Measurements from ENCODE around the gene MAP2K4.
A peak's percentile ranks its signal among the peaks of the same experiment; 100 is the strongest.
"Not testable (repeated sequence)": the region's sequence is repeated elsewhere in the genome, so short reads cannot be mapped to it uniquely, and the experiment has no call there.

The MAP2K4 gene

GRCh38 chr17:12020642-12021622 is at the start of gene MAP2K4:
MAP2K4 (plus strand) TSS chr17:12020877; CDS start chr17:12020887, 10 bp downstream.
- Histone ChIP-seq H3K4me3 (ENCODE audit: low read depth in 1 of 2, low read length in 2 of 2) (peak within 1 kb of the TSS; percentile 69 to 73), H3K27me3 (ENCODE audit: control insufficient read depth in 1 of 2, insufficient read depth in 2 of 2, low read length in 2 of 2) (no peaks in the 10 kb centered on the region), H3K9me3 (ENCODE audit: control insufficient read depth in 1 of 2, low read length in 2 of 2) (no peaks in the 10 kb centered on the region), H3K4me1 (ENCODE audit: control insufficient read depth in 1 of 2, insufficient read depth in 2 of 2, low read length in 2 of 2) (peaks cover 16 to 30% of the 10 kb centered on the region in 2 donors), H3K36me3 (ENCODE audit: control insufficient read depth in 1 of 2, insufficient read depth in 2 of 2, low read length in 2 of 2) (no peaks in the 10 kb centered on the region), H3K27ac (ENCODE audit: low read depth, low read length) (peak within 1 kb of the TSS; percentile 82), H3K9ac (ENCODE audit: low read depth in 1 of 2, low read length in 2 of 2) (peak within 1 kb of the TSS; percentile 49 to 65)

GRCh38 chr17:11972741-11973140 is 47.9 kb upstream of the MAP2K4 start:
- H3K27ac ChIP-seq (ENCODE audit: low read depth, low read length): not testable (repeated sequence)

GRCh38 chr17:11979795-11980194 is 40.9 kb upstream of the MAP2K4 start:
- no peak overlapping the region for H3K9ac ChIP-seq (ENCODE audit: low read depth in 1 of 2, low read length in 2 of 2)
- H3K27me3 ChIP-seq (ENCODE audit: control insufficient read depth in 1 of 2, insufficient read depth in 2 of 2, low read length in 2 of 2): no peaks in the 10 kb centered on the region
- H3K36me3 ChIP-seq (ENCODE audit: control insufficient read depth in 1 of 2, insufficient read depth in 2 of 2, low read length in 2 of 2): peaks cover 17 to 41% of the 10 kb centered on the region in 2 donors
- no peak overlapping the region for H3K27ac ChIP-seq (ENCODE audit: low read depth, low read length)
- no peak overlapping the region for H3K4me3 ChIP-seq (ENCODE audit: low read depth in 1 of 2, low read length in 2 of 2)
- H3K4me1 ChIP-seq (ENCODE audit: control insufficient read depth in 1 of 2, insufficient read depth in 2 of 2, low read length in 2 of 2): no peaks in the 10 kb centered on the region
- H3K9me3 ChIP-seq (ENCODE audit: control insufficient read depth in 1 of 2, low read length in 2 of 2): no peaks in the 10 kb centered on the region

More at GRCh38 chr17:11972741-11973140, 47.9 kb upstream of the MAP2K4 start:
- not testable (repeated sequence) for H3K9me3 ChIP-seq (ENCODE audit: control insufficient read depth in 1 of 2, low read length in 2 of 2); H3K4me1 ChIP-seq (ENCODE audit: control insufficient read depth in 1 of 2, insufficient read depth in 2 of 2, low read length in 2 of 2); H3K27me3 ChIP-seq (ENCODE audit: control insufficient read depth in 1 of 2, insufficient read depth in 2 of 2, low read length in 2 of 2); H3K9ac ChIP-seq (ENCODE audit: low read depth in 1 of 2, low read length in 2 of 2); H3K4me3 ChIP-seq (ENCODE audit: low read depth in 1 of 2, low read length in 2 of 2)
- peaks cover 0 to 10% of the 10 kb centered on the region in 2 donors for H3K36me3 ChIP-seq (ENCODE audit: control insufficient read depth in 1 of 2, insufficient read depth in 2 of 2, low read length in 2 of 2)

GRCh38 chr17:11980813-11981212 is 39.9 kb upstream of the MAP2K4 start:
- H3K36me3 ChIP-seq (ENCODE audit: control insufficient read depth in 1 of 2, insufficient read depth in 2 of 2, low read length in 2 of 2): peaks cover 17 to 41% of the 10 kb centered on the region in 2 donors
- H3K27me3 ChIP-seq (ENCODE audit: control insufficient read depth in 1 of 2, insufficient read depth in 2 of 2, low read length in 2 of 2): no peaks in the 10 kb centered on the region

GRCh38 chr17:11981862-11982261 is 38.8 kb upstream of the MAP2K4 start:
- H3K9me3 ChIP-seq (ENCODE audit: control insufficient read depth in 1 of 2, low read length in 2 of 2): no peaks in the 10 kb centered on the region
- H3K9ac ChIP-seq (ENCODE audit: low read depth in 1 of 2, low read length in 2 of 2): no peak overlapping the region
- H3K27me3 ChIP-seq (ENCODE audit: control insufficient read depth in 1 of 2, insufficient read depth in 2 of 2, low read length in 2 of 2): no peaks in the 10 kb centered on the region
- no peaks in the 10 kb centered on the region for H3K4me1 ChIP-seq (ENCODE audit: control insufficient read depth in 1 of 2, insufficient read depth in 2 of 2, low read length in 2 of 2)
- peaks cover 17 to 39% of the 10 kb centered on the region in 2 donors for H3K36me3 ChIP-seq (ENCODE audit: control insufficient read depth in 1 of 2, insufficient read depth in 2 of 2, low read length in 2 of 2)
- no peak overlapping the region for H3K27ac ChIP-seq (ENCODE audit: low read depth, low read length)
- H3K4me3 ChIP-seq (ENCODE audit: low read depth in 1 of 2, low read length in 2 of 2): no peak overlapping the region

More at GRCh38 chr17:11980813-11981212, 39.9 kb upstream of the MAP2K4 start:
- H3K9me3 ChIP-seq (ENCODE audit: control insufficient read depth in 1 of 2, low read length in 2 of 2): no peaks in the 10 kb centered on the region
- H3K4me3 ChIP-seq (ENCODE audit: low read depth in 1 of 2, low read length in 2 of 2): no peak overlapping the region
- no peaks in the 10 kb centered on the region for H3K4me1 ChIP-seq (ENCODE audit: control insufficient read depth in 1 of 2, insufficient read depth in 2 of 2, low read length in 2 of 2)
- H3K27ac ChIP-seq (ENCODE audit: low read depth, low read length): no peak overlapping the region
- no peak overlapping the region for H3K9ac ChIP-seq (ENCODE audit: low read depth in 1 of 2, low read length in 2 of 2)

GRCh38 chr17:11986179-11986941 is 34.3 kb upstream of the MAP2K4 start:
- H3K9ac ChIP-seq (ENCODE audit: low read depth in 1 of 2, low read length in 2 of 2): no peak overlapping the region

GRCh38 chr17:11986942-11987329 is 33.7 kb upstream of the MAP2K4 start:
- peaks cover 11 to 32% of the 10 kb centered on the region in 2 donors for H3K36me3 ChIP-seq (ENCODE audit: control insufficient read depth in 1 of 2, insufficient read depth in 2 of 2, low read length in 2 of 2)
- H3K4me1 ChIP-seq (ENCODE audit: control insufficient read depth in 1 of 2, insufficient read depth in 2 of 2, low read length in 2 of 2): no peaks in the 10 kb centered on the region
- H3K4me3 ChIP-seq (ENCODE audit: low read depth in 1 of 2, low read length in 2 of 2): no peak overlapping the region
- no peaks in the 10 kb centered on the region for H3K27me3 ChIP-seq (ENCODE audit: control insufficient read depth in 1 of 2, insufficient read depth in 2 of 2, low read length in 2 of 2)
- no peak overlapping the region for H3K9ac ChIP-seq (ENCODE audit: low read depth in 1 of 2, low read length in 2 of 2)
- H3K9me3 ChIP-seq (ENCODE audit: control insufficient read depth in 1 of 2, low read length in 2 of 2): no peaks in the 10 kb centered on the region
- H3K27ac ChIP-seq (ENCODE audit: low read depth, low read length): no peak overlapping the region

More at GRCh38 chr17:11986179-11986941, 34.3 kb upstream of the MAP2K4 start:
- Histone ChIP-seq H3K27me3 (ENCODE audit: control insufficient read depth in 1 of 2, insufficient read depth in 2 of 2, low read length in 2 of 2) (no peaks in the 10 kb centered on the region), H3K4me3 (ENCODE audit: low read depth in 1 of 2, low read length in 2 of 2) (no peak overlapping the region), H3K27ac (ENCODE audit: low read depth, low read length) (no peak overlapping the region), H3K4me1 (ENCODE audit: control insufficient read depth in 1 of 2, insufficient read depth in 2 of 2, low read length in 2 of 2) (no peaks in the 10 kb centered on the region), H3K36me3 (ENCODE audit: control insufficient read depth in 1 of 2, insufficient read depth in 2 of 2, low read length in 2 of 2) (peaks cover 11 to 35% of the 10 kb centered on the region in 2 donors), H3K9me3 (ENCODE audit: control insufficient read depth in 1 of 2, low read length in 2 of 2) (no peaks in the 10 kb centered on the region)

- no peak overlapping the region for H3K27ac ChIP-seq (ENCODE audit: low read depth, low read length)
- H3K4me1 ChIP-seq (ENCODE audit: control insufficient read depth in 1 of 2, insufficient read depth in 2 of 2, low read length in 2 of 2): no peaks in the 10 kb centered on the region
- H3K27me3 ChIP-seq (ENCODE audit: control insufficient read depth in 1 of 2, insufficient read depth in 2 of 2, low read length in 2 of 2): no peaks in the 10 kb centered on the region
- peaks cover 0 to 19% of the 10 kb centered on the region in 2 donors for H3K36me3 ChIP-seq (ENCODE audit: control insufficient read depth in 1 of 2, insufficient read depth in 2 of 2, low read length in 2 of 2)
- H3K4me3 ChIP-seq (ENCODE audit: low read depth in 1 of 2, low read length in 2 of 2): no peak overlapping the region
- no peak overlapping the region for H3K9ac ChIP-seq (ENCODE audit: low read depth in 1 of 2, low read length in 2 of 2)
- no peaks in the 10 kb centered on the region for H3K9me3 ChIP-seq (ENCODE audit: control insufficient read depth in 1 of 2, low read length in 2 of 2)
Observed at GRCh38 chr17:11990363-11990983, 30.2 kb upstream of the MAP2K4 start.

GRCh38 chr17:11991461-11991860 is 29.2 kb upstream of the MAP2K4 start:
- H3K36me3 ChIP-seq (ENCODE audit: control insufficient read depth in 1 of 2, insufficient read depth in 2 of 2, low read length in 2 of 2): peaks cover 0 to 19% of the 10 kb centered on the region in 2 donors
- no peak overlapping the region for H3K4me3 ChIP-seq (ENCODE audit: low read depth in 1 of 2, low read length in 2 of 2)
- H3K27me3 ChIP-seq (ENCODE audit: control insufficient read depth in 1 of 2, insufficient read depth in 2 of 2, low read length in 2 of 2): no peaks in the 10 kb centered on the region
- H3K9me3 ChIP-seq (ENCODE audit: control insufficient read depth in 1 of 2, low read length in 2 of 2): no peaks in the 10 kb centered on the region
- H3K27ac ChIP-seq (ENCODE audit: low read depth, low read length): no peak overlapping the region
- no peak overlapping the region for H3K9ac ChIP-seq (ENCODE audit: low read depth in 1 of 2, low read length in 2 of 2)
- H3K4me1 ChIP-seq (ENCODE audit: control insufficient read depth in 1 of 2, insufficient read depth in 2 of 2, low read length in 2 of 2): no peaks in the 10 kb centered on the region

Data from duodenal mucosa (tissue), 2 donors.